Left hindlimb (tissue), 1 donor: ENCODE data around the gene PLA2G2C.

Experiments
- DNase-seq: peaks from one replicate; pipeline ENCODE4 v3.0.0-alpha.2; 2018

PLA2G2C gene

GRCh38 chr1:20202166-20202565 lies 15.8 kb upstream of the PLA2G2C start:
- DNase-seq = no peak

DNA sequence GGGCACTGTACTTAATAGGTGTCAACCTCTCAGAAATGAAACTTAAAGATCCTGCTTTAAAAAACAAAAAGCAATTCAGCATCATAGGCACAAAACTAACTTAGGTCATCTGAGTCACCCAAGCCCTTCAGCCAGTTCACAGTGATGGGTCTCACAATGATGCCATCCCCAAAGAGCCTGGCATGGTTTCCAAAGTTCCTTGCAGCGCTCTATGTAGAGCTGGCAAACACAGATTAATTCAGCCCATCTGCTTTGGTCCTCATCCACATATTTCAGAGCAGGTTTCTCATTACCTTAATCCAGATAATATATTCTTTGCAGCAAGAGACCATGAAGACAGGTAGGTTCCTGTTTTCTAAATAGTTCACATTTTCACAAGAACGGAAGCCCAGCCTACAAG lies 14.6 kb upstream of the PLA2G2C start:
- no peak for DNase-seq

DNA sequence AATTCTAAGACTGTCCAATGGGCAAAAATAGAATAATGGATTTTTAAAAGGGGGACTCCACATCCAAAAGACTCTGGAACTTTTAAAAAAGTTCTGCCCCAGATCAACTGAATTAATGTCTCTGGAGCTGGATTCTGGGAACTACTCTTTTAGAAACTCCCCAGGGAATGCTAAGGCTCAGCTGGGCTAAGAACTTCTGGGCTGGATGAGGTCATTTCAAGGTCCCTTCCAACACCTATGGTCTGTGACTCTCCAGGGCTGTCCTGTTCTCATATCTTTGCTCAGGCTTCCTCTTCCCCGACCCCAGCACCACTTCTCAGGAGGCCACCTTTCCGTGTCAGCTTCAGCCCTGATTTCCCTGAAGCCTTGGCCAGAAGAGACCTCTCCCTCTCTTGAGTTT lies 13.5 kb upstream of the PLA2G2C start:
- DNase-seq = no peak

DNA sequence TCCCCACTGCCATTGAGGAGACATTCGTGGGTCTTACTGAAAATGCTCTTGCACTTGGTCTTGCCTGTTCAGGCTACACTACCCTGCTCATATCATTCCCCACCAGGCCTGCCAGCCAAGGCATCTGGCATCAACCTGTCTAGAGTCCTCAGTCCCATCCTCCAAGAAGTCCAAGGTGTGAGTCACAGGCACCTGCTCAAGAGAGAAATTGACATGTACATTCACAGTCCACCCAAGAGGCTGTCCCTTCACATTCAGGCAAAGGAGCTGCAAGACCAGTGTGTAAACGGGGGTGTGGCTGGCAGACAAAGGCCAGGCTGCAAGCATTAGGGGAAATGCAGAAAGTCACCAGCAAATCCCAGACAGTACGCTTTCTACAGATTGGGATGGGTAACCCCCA lies 13.1 kb upstream of the PLA2G2C start:
- DNase-seq = no peak

DNA sequence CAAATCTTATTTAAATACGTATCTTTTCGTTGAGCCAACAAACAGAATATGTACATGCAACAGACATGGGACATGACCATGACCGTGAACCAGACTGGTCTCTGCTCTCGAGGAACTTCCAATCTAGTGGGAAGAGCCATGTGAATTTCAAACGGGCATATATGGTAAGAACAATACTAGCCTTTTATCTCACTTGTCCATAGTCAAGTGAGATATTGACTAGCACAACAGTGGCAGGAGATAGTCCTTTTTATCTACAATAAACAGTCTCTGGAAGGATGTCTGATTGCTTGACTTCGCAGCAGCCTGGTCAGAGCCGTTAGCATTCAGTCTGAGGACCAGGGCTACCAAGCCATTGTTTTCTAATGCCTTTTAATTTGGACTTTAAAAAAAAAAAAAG lies 12.6 kb upstream of the PLA2G2C start:
- DNase-seq = no peak

DNA sequence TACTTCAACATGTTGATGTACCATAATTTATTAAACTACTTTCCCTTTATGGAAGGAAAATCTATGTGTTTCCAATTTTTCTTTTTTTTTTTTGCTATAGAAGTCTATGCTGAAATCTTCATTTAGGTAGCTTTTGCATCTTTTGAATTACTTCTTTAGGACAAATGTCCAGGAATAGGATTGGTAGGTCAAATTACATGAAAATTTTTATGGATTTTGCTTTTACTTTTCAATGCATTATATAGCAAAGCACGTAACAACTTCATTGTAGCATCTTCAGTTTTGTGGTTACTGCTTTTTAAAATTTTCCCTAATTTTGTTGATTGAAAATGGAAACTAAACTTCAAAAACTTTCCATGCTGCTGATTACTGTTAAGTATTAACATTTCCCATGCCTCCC lies 12.0 kb upstream of the PLA2G2C start:
- no peak for DNase-seq

- no peak for DNase-seq
These were observed 11.0 kb upstream of the PLA2G2C start for GRCh38 chr1:20197329-20197791.

DNA sequence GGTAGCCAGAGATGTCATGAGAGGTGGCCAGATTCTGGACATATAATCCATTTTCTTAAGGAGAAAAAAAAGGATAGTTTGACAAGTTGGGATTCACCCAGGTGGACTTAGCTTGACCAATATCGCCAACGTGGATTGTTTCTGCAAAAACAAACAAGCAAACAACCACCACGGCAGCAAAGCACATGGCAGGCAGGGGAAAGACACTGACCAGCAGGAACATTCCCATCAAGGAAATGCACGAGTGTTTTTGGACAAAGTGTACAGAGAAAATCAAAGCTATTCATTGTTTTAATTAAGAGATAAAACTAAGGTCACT lies 9.1 kb upstream of the PLA2G2C start:
- DNase-seq = no peak

DNA sequence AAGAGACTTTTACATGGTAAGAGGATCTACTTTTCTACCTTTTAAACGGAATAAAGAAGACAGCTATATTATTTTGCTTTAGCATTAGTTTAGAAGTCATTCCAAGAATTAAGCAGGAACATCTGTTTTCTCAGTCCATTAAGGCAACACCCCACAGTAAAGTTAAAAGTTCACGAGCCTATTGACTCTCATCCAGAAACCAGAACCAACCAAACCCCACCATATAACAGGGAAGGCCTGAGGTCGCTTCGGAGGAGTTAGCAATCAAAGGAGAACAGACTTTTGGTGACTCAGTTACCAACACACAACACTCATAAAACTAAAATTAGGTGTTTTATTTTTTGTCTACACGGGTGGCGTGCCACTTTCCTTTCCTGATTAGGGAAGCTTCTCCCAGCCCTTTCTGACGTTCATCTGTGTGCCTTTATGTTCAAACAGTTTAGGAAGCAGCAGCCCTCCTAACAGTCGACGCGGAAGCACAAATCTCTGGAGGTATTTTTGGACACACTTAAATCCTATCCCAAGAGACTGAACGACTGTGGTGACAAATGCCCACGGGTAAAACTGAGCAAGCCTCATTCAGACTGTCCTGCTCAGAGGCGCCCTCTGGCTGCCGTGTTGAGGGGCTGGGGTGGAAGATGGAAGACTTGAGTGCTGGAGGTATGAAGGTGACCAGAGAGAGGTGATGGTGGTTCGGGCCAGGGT lies 8.6 kb upstream of the PLA2G2C start:
- peak; percentile 45 for DNase-seq

DNA sequence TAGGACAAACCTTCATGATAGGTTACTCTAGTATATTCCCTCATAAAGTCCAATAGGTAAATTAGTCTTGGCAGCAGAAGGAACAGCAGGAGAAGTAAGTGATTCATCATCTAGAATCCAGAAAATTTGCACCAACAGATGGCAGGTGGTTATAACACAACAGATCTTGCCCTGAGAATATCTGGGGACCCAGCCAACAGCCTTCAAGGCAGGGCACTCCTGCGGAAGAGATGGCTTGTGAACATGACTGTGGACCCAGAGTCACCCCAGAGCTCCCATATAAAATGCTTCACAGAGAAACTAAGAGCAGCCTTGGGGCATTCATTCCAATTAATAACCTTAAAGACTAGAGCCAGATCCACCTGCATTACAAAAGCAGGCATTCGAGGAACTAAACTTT lies 7.9 kb upstream of the PLA2G2C start:
- no peak for DNase-seq

DNA sequence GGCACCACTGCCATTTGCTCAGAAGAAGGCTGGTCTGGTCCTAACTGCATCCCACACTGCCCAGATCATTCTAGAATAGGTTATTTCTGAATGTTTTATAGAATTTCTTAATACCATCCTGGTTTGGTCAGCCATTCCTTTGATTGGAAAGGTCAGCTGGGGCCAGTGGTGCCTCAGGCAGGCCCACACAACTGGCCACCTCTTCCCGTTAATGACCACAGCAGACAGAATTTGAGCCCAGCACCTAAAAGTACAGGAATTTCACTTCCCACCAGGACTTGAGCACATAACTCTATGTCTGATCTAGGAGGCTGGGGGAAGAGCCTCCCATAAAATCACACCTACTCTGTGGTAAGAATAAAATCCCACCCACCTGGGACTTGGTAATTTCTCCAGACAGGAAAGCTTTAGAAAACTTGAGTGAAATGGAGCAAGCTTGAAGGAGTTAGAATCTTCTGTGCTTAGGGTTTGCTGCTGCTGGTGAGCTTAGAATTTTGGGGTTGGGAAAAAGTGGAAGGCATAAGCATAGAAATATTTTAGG lies 6.6 kb upstream of the PLA2G2C start:
- DNase-seq = no peak

DNA sequence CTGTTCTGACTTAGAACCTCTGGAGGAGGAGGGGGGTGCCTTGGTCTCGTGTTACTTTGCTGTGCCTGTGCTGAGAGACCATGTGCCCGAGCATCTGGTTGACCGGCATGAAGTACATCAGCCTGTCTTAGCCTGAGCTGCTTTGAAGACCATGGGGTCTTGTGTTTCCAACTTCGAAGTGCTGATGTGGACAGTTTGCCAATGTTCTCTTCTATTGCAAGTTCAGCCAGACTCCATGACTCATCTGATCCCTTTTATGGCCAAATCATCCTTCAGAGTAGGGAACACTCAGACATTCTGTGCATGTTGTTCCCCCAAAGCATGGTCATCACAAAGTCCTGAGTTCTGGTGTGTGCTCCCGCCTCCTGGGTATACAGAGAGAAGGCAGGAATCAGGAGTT lies 6.0 kb upstream of the PLA2G2C start:
- no peak for DNase-seq

GRCh38 chr1:20191266-20191825 lies 5.0 kb upstream of the PLA2G2C start:
- DNase-seq = no peak

DNA sequence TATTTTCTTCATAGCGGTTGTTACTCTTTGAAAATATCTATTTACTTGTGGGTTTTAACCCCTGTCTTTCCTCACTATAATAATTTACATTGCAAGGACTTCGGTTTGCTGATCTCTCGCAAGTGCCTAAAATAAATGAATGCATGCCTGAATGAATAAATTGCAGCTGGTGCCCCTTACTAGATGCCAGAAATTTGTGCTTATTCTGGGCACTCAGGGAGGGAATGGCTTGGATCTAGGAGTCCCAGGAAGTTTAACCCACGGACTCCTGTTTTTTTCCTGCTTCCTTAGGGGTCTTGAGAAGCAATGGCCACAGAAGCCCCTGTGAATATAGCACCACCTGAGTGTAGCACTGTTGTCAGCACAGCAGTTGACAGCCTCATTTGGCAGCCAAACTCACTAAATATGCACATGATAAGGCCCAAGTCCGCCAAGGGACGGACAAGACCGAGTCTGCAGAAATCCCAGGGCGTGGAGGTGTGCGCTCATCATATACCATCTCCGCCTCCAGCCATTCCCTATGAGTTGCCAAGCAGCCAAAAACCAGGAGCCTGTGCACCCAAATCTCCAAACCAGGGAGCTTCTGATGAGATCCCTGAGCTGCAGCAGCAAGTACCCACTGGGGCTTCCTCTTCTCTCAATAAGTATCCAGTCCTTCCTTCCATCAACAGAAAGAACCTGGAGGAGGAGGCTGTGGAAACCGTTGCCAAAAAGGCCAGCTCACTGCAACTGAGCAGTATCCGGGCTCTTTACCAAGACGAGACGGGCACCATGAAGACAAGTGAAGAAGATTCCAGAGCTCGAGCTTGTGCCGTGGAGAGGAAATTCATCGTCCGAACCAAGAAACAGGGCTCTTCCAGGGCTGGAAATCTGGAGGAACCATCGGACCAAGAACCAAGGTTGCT lies 4.2 kb upstream of the PLA2G2C start:
- DNase-seq = no peak

DNA sequence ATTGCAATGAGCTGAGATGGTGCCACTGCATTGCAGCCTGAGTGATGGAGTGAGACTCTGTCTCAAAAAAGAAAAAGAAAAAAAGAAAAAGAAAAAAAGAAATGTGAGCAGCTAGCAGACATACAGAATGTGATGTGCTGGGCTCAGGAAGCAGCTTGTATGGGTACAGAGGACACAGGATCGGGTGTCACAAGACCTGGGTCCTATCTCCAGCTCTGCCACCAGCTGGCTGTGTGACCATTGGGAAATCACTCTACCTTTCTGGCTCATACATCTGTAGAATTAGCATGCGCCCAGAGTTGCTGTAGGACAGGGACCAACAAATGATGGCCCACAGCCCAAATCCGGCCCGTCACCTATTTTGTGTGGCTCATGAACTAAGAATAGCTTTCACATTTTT lies 3.3 kb upstream of the PLA2G2C start:
- no peak for DNase-seq

DNA sequence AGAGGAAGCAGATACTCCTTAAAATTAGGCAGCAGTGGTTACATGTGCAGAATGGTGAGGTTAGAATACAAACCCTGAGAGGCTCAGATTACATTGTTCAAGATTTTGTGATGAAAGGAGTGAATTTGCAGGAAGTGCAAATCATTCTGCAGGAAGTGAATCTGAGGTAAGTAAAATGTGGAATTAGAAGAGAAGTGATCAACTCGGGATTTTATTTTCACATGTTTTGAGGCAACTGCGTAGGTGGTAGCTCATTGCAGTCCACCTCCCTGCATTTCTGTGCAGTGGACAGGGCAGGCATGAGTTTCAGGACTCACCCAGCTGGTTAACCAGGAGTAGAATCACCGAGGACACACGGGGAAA lies 2.1 kb upstream of the PLA2G2C start:
- no peak for DNase-seq

- DNase-seq = no peak
These were observed 1.6 kb upstream of the PLA2G2C start for GRCh38 chr1:20187813-20188454.

- no peak for DNase-seq
These were observed 940 bp upstream of the PLA2G2C start for GRCh38 chr1:20187103-20187812.

GRCh38 chr1:20184997-20185833 lies 1.1 kb downstream of the PLA2G2C start:
- no peak for DNase-seq

DNA sequence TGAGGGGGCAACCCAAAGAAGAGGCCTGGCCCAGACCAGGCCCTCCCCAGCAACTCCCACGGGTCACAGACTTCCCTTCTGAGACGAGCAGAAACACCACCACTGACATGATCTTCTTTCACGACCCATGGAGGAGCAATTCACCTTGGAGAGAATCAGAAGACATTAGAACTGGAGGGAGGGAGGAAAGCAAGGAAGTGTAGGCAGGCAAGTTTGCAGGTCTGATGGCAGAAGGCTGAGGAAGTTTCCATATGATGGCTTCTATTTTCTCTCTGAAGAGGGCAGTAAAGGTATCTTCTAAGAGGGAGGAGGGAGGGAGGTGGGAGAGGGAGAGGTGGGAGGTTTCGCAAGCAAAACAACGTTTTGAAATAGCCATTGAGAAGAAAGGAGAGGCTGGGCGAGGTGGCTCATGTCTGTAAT lies 1.8 kb downstream of the PLA2G2C start:
- no peak for DNase-seq

GRCh38 chr1:20183616-20184271 lies 2.6 kb downstream of the PLA2G2C start:
- no peak for DNase-seq
